GM23338 (cell line): ENCODE results near the gene KHK. TPM values are rescaled to one million over a fixed set of nuclear protein-coding genes. Genes with fewer than 3 reads are reported as not detected.

ENCODE experiments used
- ATAC-seq: fragments of 200-7000 bp; cut with Tn5 transposase; 3 replicates; pipeline ENCODE4 v1.9.1; 2020
- DNase-seq: peaks from one replicate; pipeline ENCODE4 v3.0.0-alpha.2; 2015; ENCODE audit warnings: low spot score
- H2AFZ ChIP-seq: fragments of 200-600 bp; sonication (generic); 2 replicates; pipeline ENCODE4 v1.8.0; 2016; ENCODE audit warnings: antibody characterized with exemption, mild to moderate bottlenecking, moderate library complexity
- H3F3A ChIP-seq: fragments of 200-600 bp; sonication (generic); replicated peaks from 2 replicates; pipeline ENCODE4 v1.8.0; 2017; ENCODE audit warnings: antibody characterized with exemption, mixed run types, low read depth
- H3K27ac ChIP-seq: fragments of 200-600 bp; sonication (generic); 2 replicates; pipeline ENCODE4 v1.6.1; 2016; ENCODE audit warnings: low read depth
- H3K27me3 ChIP-seq: fragments of 200-600 bp; sonication (generic); 2 replicates; pipeline ENCODE4 v1.8.0; 2016; ENCODE audit warnings: mild to moderate bottlenecking, mixed run types, moderate library complexity; ENCODE audit not compliant: insufficient read depth
- H3K36me3 ChIP-seq: fragments of 200-600 bp; sonication (generic); 2 replicates; pipeline ENCODE4 v1.8.0; 2016; ENCODE audit warnings: mild to moderate bottlenecking; ENCODE audit not compliant: insufficient read depth
- H3K4me1 ChIP-seq: fragments of 200-600 bp; sonication (generic); 2 replicates; pipeline ENCODE4 v1.8.0; 2016; ENCODE audit warnings: mild to moderate bottlenecking, moderate library complexity; ENCODE audit not compliant: insufficient read depth
- H3K4me2 ChIP-seq: fragments of 200-600 bp; sonication (generic); 2 replicates; pipeline ENCODE4 v1.7.1; 2017; ENCODE audit warnings: mixed run types
- H3K4me3 ChIP-seq: fragments of 200-600 bp; sonication (generic); 2 replicates; pipeline ENCODE4 v1.6.1; 2016; ENCODE audit warnings: mixed run types
- H3K79me2 ChIP-seq: fragments of 200-600 bp; sonication (generic); replicated peaks from 2 replicates; pipeline ENCODE4 v1.8.0; 2017; ENCODE audit warnings: mild to moderate bottlenecking; ENCODE audit not compliant: insufficient read depth
- H3K9me2 ChIP-seq: fragments of 200-600 bp; sonication (generic); 2 replicates; pipeline ENCODE4 v1.8.0; 2017; ENCODE audit not compliant: insufficient read depth
- H4K20me1 ChIP-seq: fragments of 200-600 bp; sonication (generic); replicated peaks from 2 replicates; pipeline ENCODE4 v1.8.0; 2017; ENCODE audit warnings: mild to moderate bottlenecking; ENCODE audit not compliant: insufficient read depth
- H3K27ac Mint-ChIP-seq: 2 replicates; pipeline ENCODE4 v1.8.0; 2020; ENCODE audit warnings: inconsistent platforms, mild to moderate bottlenecking, moderate library complexity, mixed read lengths
- H3K27me3 Mint-ChIP-seq: 3 replicates; pipeline ENCODE4 v1.8.0; 2022; ENCODE audit warnings: low read depth, mild to moderate bottlenecking, moderate library complexity, mixed read lengths, inconsistent platforms; ENCODE audit not compliant: insufficient read depth, poor library complexity
- H3K36me3 Mint-ChIP-seq: 3 replicates; pipeline ENCODE4 v1.8.0; 2021; ENCODE audit warnings: low read depth, mild to moderate bottlenecking, inconsistent platforms, moderate library complexity, mixed read lengths
- H3K4me1 Mint-ChIP-seq: 3 replicates; pipeline ENCODE4 v1.8.0; 2020; ENCODE audit warnings: mild to moderate bottlenecking, inconsistent platforms, mixed read lengths
- H3K4me3 Mint-ChIP-seq: 3 replicates; pipeline ENCODE4 v1.8.0; 2021; ENCODE audit warnings: moderate library complexity, mild to moderate bottlenecking, inconsistent platforms, mixed read lengths
- H3K9me3 Mint-ChIP-seq: 3 replicates; pipeline ENCODE4 v1.8.0; 2020; ENCODE audit warnings: moderate library complexity, mild to moderate bottlenecking, inconsistent platforms, mixed read lengths
- CREB1 ChIP-seq: fragments of 250-450 bp; sonication (Bioruptor Pico); IDR thresholded peaks from 2 replicates; pipeline ENCODE4 v1.5.0; 2020; ENCODE audit warnings: low read depth, mild to moderate bottlenecking, moderate library complexity
- EZH2 ChIP-seq: fragments of 200-600 bp; sonication (generic); IDR thresholded peaks from one replicate; pipeline ENCODE4 v1.8.0; 2017; ENCODE audit warnings: antibody characterized with exemption, mild to moderate bottlenecking, low read depth; ENCODE audit not compliant: unreplicated experiment
- EZH2phosphoT487 ChIP-seq: fragments of 200-600 bp; sonication (generic); IDR thresholded peaks from one replicate; pipeline ENCODE4 v1.8.1; 2018; ENCODE audit warnings: antibody characterized with exemption; ENCODE audit not compliant: unreplicated experiment
- JUNB ChIP-seq: IDR thresholded peaks from one replicate; pipeline ENCODE4 v1.6.1; 2016; ENCODE audit warnings: antibody characterized with exemption; ENCODE audit not compliant: unreplicated experiment
- NANOG ChIP-seq: IDR thresholded peaks from 2 replicates; pipeline ENCODE4 v1.6.1; 2016; ENCODE audit warnings: antibody characterized with exemption, borderline replicate concordance
- POLR2AphosphoS5 ChIP-seq: IDR thresholded peaks from 2 replicates; pipeline ENCODE4 v1.6.1; 2016; ENCODE audit warnings: antibody characterized with exemption, low read depth
- STAT1 ChIP-seq: IDR thresholded peaks from one replicate; pipeline ENCODE4 v1.6.1; 2016; ENCODE audit warnings: antibody characterized with exemption; ENCODE audit not compliant: unreplicated experiment
- ZNF114 ChIP-seq: fragments of 250-450 bp; sonication (Bioruptor Pico); IDR thresholded peaks from 2 replicates; pipeline ENCODE4 v1.5.0; 2020; ENCODE audit warnings: mild to moderate bottlenecking, moderate library complexity
- ZNF331 ChIP-seq: fragments of 250-450 bp; sonication (Bioruptor Pico); IDR thresholded peaks from 2 replicates; pipeline ENCODE4 v1.5.0; 2020; ENCODE audit warnings: low read depth, mild to moderate bottlenecking, moderate library complexity
- polyA plus RNA-seq: library from polyadenylated mRNA; unstranded; fragments of >200 nt; fragmentation: Nextera tagmentation; extraction: Ambion mirVana; gene quantifications from 2 replicates; pipeline ENCODE4 v1.2.1, GENCODE V29; 2016
- total RNA-seq: library from RNA; depleted of rRNA; stranded (reverse); fragments of >200 nt; shearing (Covaris generic); gene quantifications from 2 replicates; pipeline ENCODE4 v1.2.3, GENCODE V29; 2014
- TF ChIP-seq, protein P1 (sequence below), 2 experiments: fragments of 200-600 bp in 1 of 2; sonication (generic) in 1 of 2; conservative IDR thresholded peaks; 2 replicates each; pipeline versions ENCODE4 v1.5.1 to v1.6.1; 2016 to 2017; ENCODE audit warnings: antibody characterized with exemption in 2 of 2, low read depth in 2 of 2, mild to moderate bottlenecking in 2 of 2, moderate library complexity in 1 of 2
- TF ChIP-seq, protein P2 (sequence below): IDR thresholded peaks from one replicate; pipeline ENCODE4 v1.6.1; 2018; ENCODE audit warnings: antibody characterized with exemption; ENCODE audit not compliant: unreplicated experiment
- TF ChIP-seq, protein P3 (sequence below): fragments of 250-450 bp; sonication (Bioruptor Pico); IDR thresholded peaks from 2 replicates; pipeline ENCODE4 v1.5.0; 2020; ENCODE audit warnings: mild to moderate bottlenecking, moderate library complexity
- TF ChIP-seq, protein P4 (sequence below): IDR thresholded peaks from 2 replicates; pipeline ENCODE4 v1.6.1; 2016; ENCODE audit warnings: antibody characterized with exemption

KHK gene
- total and polyA plus RNA-seq, 2 experiments from 2014 or later = 9.7 TPM

DNA sequence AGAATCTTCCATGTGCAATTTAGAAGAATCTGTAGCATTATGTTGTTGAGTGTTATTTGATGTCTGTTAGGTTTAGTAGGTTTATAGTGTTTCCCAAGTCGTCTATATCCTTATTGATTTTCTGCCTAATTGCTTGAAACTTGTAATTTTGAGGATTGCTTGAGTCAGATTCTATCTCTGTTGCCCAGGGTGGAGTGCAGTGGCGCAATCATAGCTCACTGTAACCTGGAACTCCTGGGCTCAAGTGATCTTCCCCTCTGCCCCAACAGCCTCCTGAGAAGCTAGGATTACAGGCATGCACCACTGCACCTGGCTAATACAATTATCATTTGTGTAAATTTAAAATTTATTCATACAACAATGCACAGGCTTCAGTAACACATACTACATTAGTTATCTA, 59.1 kb downstream of the KHK start:
- ATAC-seq (no peak), DNase-seq (no peak)
- no peaks in the 10 kb centered on the region for H3K36me3 Mint-ChIP-seq
- Histone ChIP-seq H3K36me3 (no peaks in the 10 kb centered on the region), H2AFZ (no peak overlapping the region), H3K9me2 (no peaks in the 10 kb centered on the region), H3F3A (no peaks in the 10 kb centered on the region), H3K79me2 (no peaks in the 10 kb centered on the region), H3K4me2 (no peak overlapping the region), H3K4me3 (no peak overlapping the region), H3K27ac (no peak overlapping the region), H4K20me1 (no peaks in the 10 kb centered on the region), H3K27me3 (no peaks in the 10 kb centered on the region), H3K4me1 (no peaks in the 10 kb centered on the region)
- no peak overlapping the region for H3K27ac Mint-ChIP-seq
- TF ChIP-seq JUNB (no peak), STAT1 (no peak), NANOG (no peak), EZH2phosphoT487 (no peak), POLR2AphosphoS5 (no peak), EZH2 (no peak), CREB1 (CRISPR knock-in tag) (no peak), ZNF331 (CRISPR knock-in tag) (no peak), ZNF114 (no peak)
- TF ChIP-seq, protein P1, sequence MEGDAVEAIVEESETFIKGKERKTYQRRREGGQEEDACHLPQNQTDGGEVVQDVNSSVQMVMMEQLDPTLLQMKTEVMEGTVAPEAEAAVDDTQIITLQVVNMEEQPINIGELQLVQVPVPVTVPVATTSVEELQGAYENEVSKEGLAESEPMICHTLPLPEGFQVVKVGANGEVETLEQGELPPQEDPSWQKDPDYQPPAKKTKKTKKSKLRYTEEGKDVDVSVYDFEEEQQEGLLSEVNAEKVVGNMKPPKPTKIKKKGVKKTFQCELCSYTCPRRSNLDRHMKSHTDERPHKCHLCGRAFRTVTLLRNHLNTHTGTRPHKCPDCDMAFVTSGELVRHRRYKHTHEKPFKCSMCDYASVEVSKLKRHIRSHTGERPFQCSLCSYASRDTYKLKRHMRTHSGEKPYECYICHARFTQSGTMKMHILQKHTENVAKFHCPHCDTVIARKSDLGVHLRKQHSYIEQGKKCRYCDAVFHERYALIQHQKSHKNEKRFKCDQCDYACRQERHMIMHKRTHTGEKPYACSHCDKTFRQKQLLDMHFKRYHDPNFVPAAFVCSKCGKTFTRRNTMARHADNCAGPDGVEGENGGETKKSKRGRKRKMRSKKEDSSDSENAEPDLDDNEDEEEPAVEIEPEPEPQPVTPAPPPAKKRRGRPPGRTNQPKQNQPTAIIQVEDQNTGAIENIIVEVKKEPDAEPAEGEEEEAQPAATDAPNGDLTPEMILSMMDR (conservative IDR thresholded peaks at IDR 0.05; ENCODE audit: low read depth in 2 of 2) = no peak
- TF ChIP-seq, protein P2, sequence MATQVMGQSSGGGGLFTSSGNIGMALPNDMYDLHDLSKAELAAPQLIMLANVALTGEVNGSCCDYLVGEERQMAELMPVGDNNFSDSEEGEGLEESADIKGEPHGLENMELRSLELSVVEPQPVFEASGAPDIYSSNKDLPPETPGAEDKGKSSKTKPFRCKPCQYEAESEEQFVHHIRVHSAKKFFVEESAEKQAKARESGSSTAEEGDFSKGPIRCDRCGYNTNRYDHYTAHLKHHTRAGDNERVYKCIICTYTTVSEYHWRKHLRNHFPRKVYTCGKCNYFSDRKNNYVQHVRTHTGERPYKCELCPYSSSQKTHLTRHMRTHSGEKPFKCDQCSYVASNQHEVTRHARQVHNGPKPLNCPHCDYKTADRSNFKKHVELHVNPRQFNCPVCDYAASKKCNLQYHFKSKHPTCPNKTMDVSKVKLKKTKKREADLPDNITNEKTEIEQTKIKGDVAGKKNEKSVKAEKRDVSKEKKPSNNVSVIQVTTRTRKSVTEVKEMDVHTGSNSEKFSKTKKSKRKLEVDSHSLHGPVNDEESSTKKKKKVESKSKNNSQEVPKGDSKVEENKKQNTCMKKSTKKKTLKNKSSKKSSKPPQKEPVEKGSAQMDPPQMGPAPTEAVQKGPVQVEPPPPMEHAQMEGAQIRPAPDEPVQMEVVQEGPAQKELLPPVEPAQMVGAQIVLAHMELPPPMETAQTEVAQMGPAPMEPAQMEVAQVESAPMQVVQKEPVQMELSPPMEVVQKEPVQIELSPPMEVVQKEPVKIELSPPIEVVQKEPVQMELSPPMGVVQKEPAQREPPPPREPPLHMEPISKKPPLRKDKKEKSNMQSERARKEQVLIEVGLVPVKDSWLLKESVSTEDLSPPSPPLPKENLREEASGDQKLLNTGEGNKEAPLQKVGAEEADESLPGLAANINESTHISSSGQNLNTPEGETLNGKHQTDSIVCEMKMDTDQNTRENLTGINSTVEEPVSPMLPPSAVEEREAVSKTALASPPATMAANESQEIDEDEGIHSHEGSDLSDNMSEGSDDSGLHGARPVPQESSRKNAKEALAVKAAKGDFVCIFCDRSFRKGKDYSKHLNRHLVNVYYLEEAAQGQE = no peak
- TF ChIP-seq, protein P3, sequence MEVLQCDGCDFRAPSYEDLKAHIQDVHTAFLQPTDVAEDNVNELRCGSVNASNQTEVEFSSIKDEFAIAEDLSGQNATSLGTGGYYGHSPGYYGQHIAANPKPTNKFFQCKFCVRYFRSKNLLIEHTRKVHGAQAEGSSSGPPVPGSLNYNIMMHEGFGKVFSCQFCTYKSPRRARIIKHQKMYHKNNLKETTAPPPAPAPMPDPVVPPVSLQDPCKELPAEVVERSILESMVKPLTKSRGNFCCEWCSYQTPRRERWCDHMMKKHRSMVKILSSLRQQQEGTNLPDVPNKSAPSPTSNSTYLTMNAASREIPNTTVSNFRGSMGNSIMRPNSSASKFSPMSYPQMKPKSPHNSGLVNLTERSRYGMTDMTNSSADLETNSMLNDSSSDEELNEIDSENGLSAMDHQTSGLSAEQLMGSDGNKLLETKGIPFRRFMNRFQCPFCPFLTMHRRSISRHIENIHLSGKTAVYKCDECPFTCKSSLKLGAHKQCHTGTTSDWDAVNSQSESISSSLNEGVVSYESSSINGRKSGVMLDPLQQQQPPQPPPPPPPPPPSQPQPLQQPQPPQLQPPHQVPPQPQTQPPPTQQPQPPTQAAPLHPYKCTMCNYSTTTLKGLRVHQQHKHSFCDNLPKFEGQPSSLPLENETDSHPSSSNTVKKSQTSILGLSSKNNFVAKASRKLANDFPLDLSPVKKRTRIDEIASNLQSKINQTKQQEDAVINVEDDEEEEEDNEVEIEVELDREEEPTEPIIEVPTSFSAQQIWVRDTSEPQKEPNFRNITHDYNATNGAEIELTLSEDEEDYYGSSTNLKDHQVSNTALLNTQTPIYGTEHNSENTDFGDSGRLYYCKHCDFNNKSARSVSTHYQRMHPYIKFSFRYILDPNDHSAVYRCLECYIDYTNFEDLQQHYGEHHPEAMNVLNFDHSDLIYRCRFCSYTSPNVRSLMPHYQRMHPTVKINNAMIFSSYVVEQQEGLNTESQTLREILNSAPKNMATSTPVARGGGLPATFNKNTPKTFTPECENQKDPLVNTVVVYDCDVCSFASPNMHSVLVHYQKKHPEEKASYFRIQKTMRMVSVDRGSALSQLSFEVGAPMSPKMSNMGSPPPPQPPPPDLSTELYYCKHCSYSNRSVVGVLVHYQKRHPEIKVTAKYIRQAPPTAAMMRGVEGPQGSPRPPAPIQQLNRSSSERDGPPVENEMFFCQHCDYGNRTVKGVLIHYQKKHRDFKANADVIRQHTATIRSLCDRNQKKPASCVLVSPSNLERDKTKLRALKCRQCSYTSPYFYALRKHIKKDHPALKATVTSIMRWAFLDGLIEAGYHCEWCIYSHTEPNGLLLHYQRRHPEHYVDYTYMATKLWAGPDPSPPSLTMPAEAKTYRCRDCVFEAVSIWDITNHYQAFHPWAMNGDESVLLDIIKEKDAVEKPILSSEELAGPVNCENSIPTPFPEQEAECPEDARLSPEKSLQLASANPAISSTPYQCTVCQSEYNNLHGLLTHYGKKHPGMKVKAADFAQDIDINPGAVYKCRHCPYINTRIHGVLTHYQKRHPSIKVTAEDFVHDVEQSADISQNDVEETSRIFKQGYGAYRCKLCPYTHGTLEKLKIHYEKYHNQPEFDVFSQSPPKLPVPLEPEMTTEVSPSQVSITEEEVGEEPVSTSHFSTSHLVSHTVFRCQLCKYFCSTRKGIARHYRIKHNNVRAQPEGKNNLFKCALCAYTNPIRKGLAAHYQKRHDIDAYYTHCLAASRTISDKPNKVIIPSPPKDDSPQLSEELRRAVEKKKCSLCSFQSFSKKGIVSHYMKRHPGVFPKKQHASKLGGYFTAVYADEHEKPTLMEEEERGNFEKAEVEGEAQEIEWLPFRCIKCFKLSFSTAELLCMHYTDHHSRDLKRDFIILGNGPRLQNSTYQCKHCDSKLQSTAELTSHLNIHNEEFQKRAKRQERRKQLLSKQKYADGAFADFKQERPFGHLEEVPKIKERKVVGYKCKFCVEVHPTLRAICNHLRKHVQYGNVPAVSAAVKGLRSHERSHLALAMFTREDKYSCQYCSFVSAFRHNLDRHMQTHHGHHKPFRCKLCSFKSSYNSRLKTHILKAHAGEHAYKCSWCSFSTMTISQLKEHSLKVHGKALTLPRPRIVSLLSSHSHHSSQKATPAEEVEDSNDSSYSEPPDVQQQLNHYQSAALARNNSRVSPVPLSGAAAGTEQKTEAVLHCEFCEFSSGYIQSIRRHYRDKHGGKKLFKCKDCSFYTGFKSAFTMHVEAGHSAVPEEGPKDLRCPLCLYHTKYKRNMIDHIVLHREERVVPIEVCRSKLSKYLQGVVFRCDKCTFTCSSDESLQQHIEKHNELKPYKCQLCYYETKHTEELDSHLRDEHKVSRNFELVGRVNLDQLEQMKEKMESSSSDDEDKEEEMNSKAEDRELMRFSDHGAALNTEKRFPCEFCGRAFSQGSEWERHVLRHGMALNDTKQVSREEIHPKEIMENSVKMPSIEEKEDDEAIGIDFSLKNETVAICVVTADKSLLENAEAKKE = no peak
- TF ChIP-seq, protein P4, sequence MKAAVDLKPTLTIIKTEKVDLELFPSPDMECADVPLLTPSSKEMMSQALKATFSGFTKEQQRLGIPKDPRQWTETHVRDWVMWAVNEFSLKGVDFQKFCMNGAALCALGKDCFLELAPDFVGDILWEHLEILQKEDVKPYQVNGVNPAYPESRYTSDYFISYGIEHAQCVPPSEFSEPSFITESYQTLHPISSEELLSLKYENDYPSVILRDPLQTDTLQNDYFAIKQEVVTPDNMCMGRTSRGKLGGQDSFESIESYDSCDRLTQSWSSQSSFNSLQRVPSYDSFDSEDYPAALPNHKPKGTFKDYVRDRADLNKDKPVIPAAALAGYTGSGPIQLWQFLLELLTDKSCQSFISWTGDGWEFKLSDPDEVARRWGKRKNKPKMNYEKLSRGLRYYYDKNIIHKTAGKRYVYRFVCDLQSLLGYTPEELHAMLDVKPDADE = no peak
- H3K27me3 Mint-ChIP-seq = peaks cover 5% of the 10 kb centered on the region
- H3K4me3 Mint-ChIP-seq = no peak overlapping the region
- H3K9me3 Mint-ChIP-seq = no peaks in the 10 kb centered on the region
- no peaks in the 10 kb centered on the region for H3K4me1 Mint-ChIP-seq
